Lower lobe of right lung (tissue), 2 donors: ENCODE results near the gene STARD4. TPM values are rescaled to one million over a fixed set of nuclear protein-coding genes. Genes with fewer than 3 reads are reported as not detected.

ENCODE experiments used
- ATAC-seq, 2 donors: fragments of 200-7000 bp; cut with Tn5 transposase; one replicate each; pipeline ENCODE4 v1.9.1; 2020 to 2022; ENCODE audit warnings: mild to moderate bottlenecking in 2 of 2, moderate library complexity in 2 of 2
- DNase-seq: peaks from one replicate; pipeline ENCODE4 v3.0.0-alpha.2; 2020
- H3K27ac ChIP-seq: fragments of 200-600 bp; one replicate; pipeline ENCODE4 v1.8.0; 2022
- H3K27me3 ChIP-seq: fragments of 200-600 bp; one replicate; pipeline ENCODE4 v1.8.0; 2022; ENCODE audit warnings: low read depth
- H3K36me3 ChIP-seq: fragments of 200-600 bp; one replicate; pipeline ENCODE4 v1.8.0; 2022; ENCODE audit warnings: mild to moderate bottlenecking
- H3K4me1 ChIP-seq: fragments of 200-600 bp; one replicate; pipeline ENCODE4 v1.8.0; 2022
- H3K4me3 ChIP-seq: fragments of 200-600 bp; one replicate; pipeline ENCODE4 v1.8.0; 2022; ENCODE audit warnings: mild to moderate bottlenecking
- H3K9me3 ChIP-seq: fragments of 200-600 bp; one replicate; pipeline ENCODE4 v1.8.0; 2022
- CTCF ChIP-seq: fragments of 200-600 bp; IDR thresholded peaks from one replicate; pipeline ENCODE4 v1.8.0; 2022; ENCODE audit warnings: antibody characterized with exemption, mild to moderate bottlenecking
- intact Hi-C: fragments of 100-400 bp; cut with DNase I; formaldehyde crosslinking; loops from one replicate; pipeline ENCODE4 v1.11.0; 2022
- total RNA-seq: library from RNA; stranded (reverse); fragmentation: NEBNext Ultra II Directional; extraction: Animal tissue kit (Norgen Biotek cat#: 25700); gene quantifications from one replicate; pipeline ENCODE4 v1.2.1, GENCODE V29; 2021
- donor health status: DM: no; HTN: yes; CAD: no; lungs with severe emphysema.

STARD4 gene
- total RNA-seq, 1 donor from 2014 or later = 40.2 TPM

- DNase-seq (no peak), ATAC-seq (no peak)
- no peak overlapping the region for H3K4me3 ChIP-seq
- H3K27me3 ChIP-seq = no peaks in the 10 kb centered on the region
- no peaks in the 10 kb centered on the region for H3K9me3 ChIP-seq
- H3K27ac ChIP-seq = no peak overlapping the region
- intact Hi-C loops = no loop called here
- TF ChIP-seq CTCF = no peak
- H3K4me1 ChIP-seq = no peaks in the 10 kb centered on the region
- no peaks in the 10 kb centered on the region for H3K36me3 ChIP-seq
Measured at GRCh38 chr5:111447822-111448221, 64.5 kb downstream of the STARD4 start.

- DNase-seq (no peak), ATAC-seq (no peak)
- Histone ChIP-seq H3K27ac (no peak overlapping the region), H3K4me3 (no peak overlapping the region), H3K36me3 (no peaks in the 10 kb centered on the region), H3K9me3 (no peaks in the 10 kb centered on the region), H3K27me3 (no peaks in the 10 kb centered on the region), H3K4me1 (no peaks in the 10 kb centered on the region)
- intact Hi-C loops = no loop called here
- no peak for TF ChIP-seq CTCF
Measured at GRCh38 chr5:111447099-111447498, 65.2 kb downstream of the STARD4 start.

Other genes with a start within 250 kb of the STARD4 start
- gene NREP, start 244.7 kb upstream of the STARD4 start, total RNA-seq = 21.6 TPM